HepG2 (cell line): Measurements from ENCODE around the gene CCL23.

ENCODE experiments used
- CAMTA2 ChIP-seq: sonication (generic); formaldehyde crosslinking; IDR thresholded peaks from 2 replicates; pipeline ENCODE4 v1.4.0; 2020; ENCODE audit warnings: mild to moderate bottlenecking, missing genetic modification reagents, borderline replicate concordance
- MYPOP ChIP-seq: sonication (generic); formaldehyde crosslinking; IDR thresholded peaks from 2 replicates; pipeline ENCODE4 v1.8.1; 2023; ENCODE audit warnings: mild to moderate bottlenecking, moderate library complexity, missing genetic modification reagents
- NFYB ChIP-seq: sonication (generic); formaldehyde crosslinking; IDR thresholded peaks from 2 replicates; pipeline ENCODE4 v1.4.0; 2020; ENCODE audit warnings: missing genetic modification reagents
- POLR2A ChIP-seq, 2 experiments: IDR thresholded peaks; 2 replicates each; pipeline ENCODE4 v1.6.1; 2011; ENCODE audit warnings: low read depth in 2 of 2, low read length in 2 of 2, mild to moderate bottlenecking in 1 of 2, moderate library complexity in 1 of 2; ENCODE audit not compliant: insufficient read depth in 1 of 2
- TAF1 ChIP-seq: sonication (generic); formaldehyde crosslinking; IDR thresholded peaks from 2 replicates; pipeline ENCODE4 v1.4.0; 2020; ENCODE audit warnings: missing genetic modification reagents
- ZFX ChIP-seq: sonication (generic); formaldehyde crosslinking; IDR thresholded peaks from 2 replicates; pipeline ENCODE4 v1.4.0; 2020; ENCODE audit warnings: mild to moderate bottlenecking, low read depth, missing genetic modification reagents, moderate library complexity

GRCh38 chr17:35965272-35965671 lies 52.5 kb downstream of the CCL23 start:
- TF ChIP-seq ZFX (CRISPR knock-in tag) (no peak), POLR2A (IDR thresholded peaks at IDR 0.05; ENCODE audit: insufficient read depth in 1 of 2, low read depth in 2 of 2, low read length in 2 of 2) (no peak), MYPOP (CRISPR knock-in tag) (no peak), NFYB (CRISPR knock-in tag) (no peak), TAF1 (no peak), CAMTA2 (CRISPR knock-in tag) (no peak)
